ENCODE results near the gene PLAGL1. TPM values are rescaled to one million over a fixed set of nuclear protein-coding genes. Genes with fewer than 3 reads are reported as not detected.

Gene PLAGL1
- total and polyA plus RNA-seq, 2 of the 13 experiments (the other 11 are each of a cell fraction or from before 2014, with no cell fraction given) = 0.60 to 2.3 TPM

DNA sequence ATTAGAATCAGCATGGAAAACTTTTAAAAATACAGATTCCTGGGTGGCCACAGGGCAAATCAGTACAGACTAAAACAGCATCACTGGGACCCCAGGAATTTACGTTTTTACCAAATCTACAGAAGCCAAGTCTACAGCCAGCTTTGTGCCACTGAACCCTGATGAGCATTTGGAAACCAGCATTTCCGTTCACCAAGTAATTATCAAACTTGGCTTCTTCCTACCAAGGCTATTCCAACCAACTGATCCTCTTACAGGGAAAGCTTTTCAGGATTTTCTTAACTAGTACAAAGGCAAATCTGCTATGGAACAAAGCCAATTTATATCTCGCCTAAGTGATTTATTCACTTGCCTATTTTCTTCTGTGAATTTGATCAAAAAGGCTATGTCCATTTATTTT, 47.0 kb downstream of the PLAGL1 start:
- no peaks in the 10 kb centered on the region for H3K27me3 ChIP-seq (ENCODE audit: control insufficient read depth in 1 of 2, insufficient read depth in 2 of 2, low read length in 2 of 2)
- intact Hi-C loops (cut with micrococcal nuclease; ENCODE audit: unreplicated experiment) = no loop called here
- ATAC-seq = no peak

More for the DNA sequence above, 47.0 kb downstream of the PLAGL1 start:
- DNase-seq (ENCODE audit: low spot score) (no peak), FAIRE-seq (no peak)
- in situ Hi-C loops (cut with HindIII; ENCODE audit: extremely low pct_ligation_motif_present, low pct_unique_long_range_greater_than_20kb) = no loop called here
- no peak overlapping the region for H3K9ac ChIP-seq (ENCODE audit: insufficient read depth, low read depth, low read length)
- ChIA-PET POLR2A (no interaction called here), CTCF (ENCODE audit: low intra/inter-chr PET ratio, low total read pairs) (no interaction called here)
- H3K36me3 ChIP-seq (replicated peaks in 1 of 2; ENCODE audit: control insufficient read depth in 1 of 2, insufficient read depth in 2 of 2, low read length in 2 of 2) = no peaks in the 10 kb centered on the region
- no peaks in the 10 kb centered on the region for H3K79me2 ChIP-seq (ENCODE audit: insufficient read depth, low read length)
- no peak overlapping the region for H3K4me3 ChIP-seq (replicated peaks in 1 of 3; ENCODE audit: insufficient read depth in 1 of 3, low read depth in 2 of 3, low read length in 3 of 3)
- no TSS peak for BruUV-seq (replicated peaks)
- 48% methylated on average over 3 of the region's 3 CpGs for whole genome bisulfite sequencing (ENCODE audit: low lambda C conversion rate)
- no peaks in the 10 kb centered on the region for H3K4me1 ChIP-seq (ENCODE audit: insufficient read depth, low read length)
- TF ChIP-seq, protein P1, sequence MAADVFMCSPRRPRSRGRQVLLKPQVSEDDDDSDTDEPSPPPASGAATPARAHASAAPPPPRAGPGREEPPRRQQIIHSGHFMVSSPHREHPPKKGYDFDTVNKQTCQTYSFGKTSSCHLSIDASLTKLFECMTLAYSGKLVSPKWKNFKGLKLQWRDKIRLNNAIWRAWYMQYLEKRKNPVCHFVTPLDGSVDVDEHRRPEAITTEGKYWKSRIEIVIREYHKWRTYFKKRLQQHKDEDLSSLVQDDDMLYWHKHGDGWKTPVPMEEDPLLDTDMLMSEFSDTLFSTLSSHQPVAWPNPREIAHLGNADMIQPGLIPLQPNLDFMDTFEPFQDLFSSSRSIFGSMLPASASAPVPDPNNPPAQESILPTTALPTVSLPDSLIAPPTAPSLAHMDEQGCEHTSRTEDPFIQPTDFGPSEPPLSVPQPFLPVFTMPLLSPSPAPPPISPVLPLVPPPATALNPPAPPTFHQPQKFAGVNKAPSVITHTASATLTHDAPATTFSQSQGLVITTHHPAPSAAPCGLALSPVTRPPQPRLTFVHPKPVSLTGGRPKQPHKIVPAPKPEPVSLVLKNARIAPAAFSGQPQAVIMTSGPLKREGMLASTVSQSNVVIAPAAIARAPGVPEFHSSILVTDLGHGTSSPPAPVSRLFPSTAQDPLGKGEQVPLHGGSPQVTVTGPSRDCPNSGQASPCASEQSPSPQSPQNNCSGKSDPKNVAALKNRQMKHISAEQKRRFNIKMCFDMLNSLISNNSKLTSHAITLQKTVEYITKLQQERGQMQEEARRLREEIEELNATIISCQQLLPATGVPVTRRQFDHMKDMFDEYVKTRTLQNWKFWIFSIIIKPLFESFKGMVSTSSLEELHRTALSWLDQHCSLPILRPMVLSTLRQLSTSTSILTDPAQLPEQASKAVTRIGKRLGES (CRISPR knock-in tag; IDR thresholded peaks at IDR 0.05; ENCODE audit: borderline replicate concordance) = no peak
- TF ChIP-seq YEATS4 (CRISPR knock-in tag; IDR thresholded peaks at IDR 0.05; ENCODE audit: borderline replicate concordance) = no peak
- no peak for TF ChIP-seq ZNF354B (CRISPR knock-in tag; IDR thresholded peaks at IDR 0.05)
- TF ChIP-seq, protein P2, sequence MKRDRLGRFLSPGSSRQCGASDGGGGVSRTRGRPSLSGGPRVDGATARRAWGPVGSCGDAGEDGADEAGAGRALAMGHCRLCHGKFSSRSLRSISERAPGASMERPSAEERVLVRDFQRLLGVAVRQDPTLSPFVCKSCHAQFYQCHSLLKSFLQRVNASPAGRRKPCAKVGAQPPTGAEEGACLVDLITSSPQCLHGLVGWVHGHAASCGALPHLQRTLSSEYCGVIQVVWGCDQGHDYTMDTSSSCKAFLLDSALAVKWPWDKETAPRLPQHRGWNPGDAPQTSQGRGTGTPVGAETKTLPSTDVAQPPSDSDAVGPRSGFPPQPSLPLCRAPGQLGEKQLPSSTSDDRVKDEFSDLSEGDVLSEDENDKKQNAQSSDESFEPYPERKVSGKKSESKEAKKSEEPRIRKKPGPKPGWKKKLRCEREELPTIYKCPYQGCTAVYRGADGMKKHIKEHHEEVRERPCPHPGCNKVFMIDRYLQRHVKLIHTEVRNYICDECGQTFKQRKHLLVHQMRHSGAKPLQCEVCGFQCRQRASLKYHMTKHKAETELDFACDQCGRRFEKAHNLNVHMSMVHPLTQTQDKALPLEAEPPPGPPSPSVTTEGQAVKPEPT (CRISPR knock-in tag; IDR thresholded peaks at IDR 0.05; ENCODE audit: low read depth) = no peak
- TF ChIP-seq ZNF780A (CRISPR knock-in tag; IDR thresholded peaks at IDR 0.05) = no peak
- TF ChIP-seq, protein P3, sequence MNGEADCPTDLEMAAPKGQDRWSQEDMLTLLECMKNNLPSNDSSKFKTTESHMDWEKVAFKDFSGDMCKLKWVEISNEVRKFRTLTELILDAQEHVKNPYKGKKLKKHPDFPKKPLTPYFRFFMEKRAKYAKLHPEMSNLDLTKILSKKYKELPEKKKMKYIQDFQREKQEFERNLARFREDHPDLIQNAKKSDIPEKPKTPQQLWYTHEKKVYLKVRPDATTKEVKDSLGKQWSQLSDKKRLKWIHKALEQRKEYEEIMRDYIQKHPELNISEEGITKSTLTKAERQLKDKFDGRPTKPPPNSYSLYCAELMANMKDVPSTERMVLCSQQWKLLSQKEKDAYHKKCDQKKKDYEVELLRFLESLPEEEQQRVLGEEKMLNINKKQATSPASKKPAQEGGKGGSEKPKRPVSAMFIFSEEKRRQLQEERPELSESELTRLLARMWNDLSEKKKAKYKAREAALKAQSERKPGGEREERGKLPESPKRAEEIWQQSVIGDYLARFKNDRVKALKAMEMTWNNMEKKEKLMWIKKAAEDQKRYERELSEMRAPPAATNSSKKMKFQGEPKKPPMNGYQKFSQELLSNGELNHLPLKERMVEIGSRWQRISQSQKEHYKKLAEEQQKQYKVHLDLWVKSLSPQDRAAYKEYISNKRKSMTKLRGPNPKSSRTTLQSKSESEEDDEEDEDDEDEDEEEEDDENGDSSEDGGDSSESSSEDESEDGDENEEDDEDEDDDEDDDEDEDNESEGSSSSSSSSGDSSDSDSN (CRISPR knock-in tag; IDR thresholded peaks at IDR 0.05) = no peak
- no peak for TF ChIP-seq MTA1 (CRISPR knock-in tag; IDR thresholded peaks at IDR 0.05; ENCODE audit: borderline replicate concordance)
- TF ChIP-seq NFIB (CRISPR knock-in tag; IDR thresholded peaks at IDR 0.05; ENCODE audit: borderline replicate concordance) = no peak
- TF ChIP-seq ZNF180 (CRISPR knock-in tag; IDR thresholded peaks at IDR 0.05; ENCODE audit: borderline replicate concordance, low read depth) = no peak
- H2AFZ ChIP-seq (ENCODE audit: low read length) = no peak overlapping the region
- no peak overlapping the region for H3K27ac ChIP-seq (ENCODE audit: extremely low read length, insufficient read depth, low read length)
- H4K20me1 ChIP-seq (ENCODE audit: insufficient read depth, low read length) = no peaks in the 10 kb centered on the region
- H3K4me2 ChIP-seq (ENCODE audit: low read depth, low read length) = no peak overlapping the region
- no peaks in the 10 kb centered on the region for H3K9me3 ChIP-seq (ENCODE audit: low read length)
